LNCaP clone FGC (cell line): Measurements from ENCODE around the gene RAMACL.

Experiments
- DNase-seq: peaks from one replicate; pipeline ENCODE4 v3.0.0-alpha.2; 2011; ENCODE audit warnings: low read depth
- H3K4me3 ChIP-seq: 2 replicates; pipeline ENCODE4 v1.5.1; 2011; ENCODE audit warnings: mild to moderate bottlenecking, low read depth, low read length, control low read depth
- CTCF ChIP-seq: IDR thresholded peaks from 2 replicates; pipeline ENCODE4 v1.5.1; 2012; ENCODE audit warnings: mild to moderate bottlenecking; ENCODE audit not compliant: control insufficient read depth, insufficient read depth; ENCODE audit errors: extremely low read depth

The RAMACL gene

GRCh38 chr6:166595949-166596348 is 9.5 kb upstream of the RAMACL start:
- H3K4me3 ChIP-seq = no peak overlapping the region
- no peak for DNase-seq
- TF ChIP-seq CTCF = no peak

GRCh38 chr6:166595061-166595780 is 8.7 kb upstream of the RAMACL start:
- DNase-seq = no peak
- H3K4me3 ChIP-seq = no peak overlapping the region
- no peak for TF ChIP-seq CTCF

DNA sequence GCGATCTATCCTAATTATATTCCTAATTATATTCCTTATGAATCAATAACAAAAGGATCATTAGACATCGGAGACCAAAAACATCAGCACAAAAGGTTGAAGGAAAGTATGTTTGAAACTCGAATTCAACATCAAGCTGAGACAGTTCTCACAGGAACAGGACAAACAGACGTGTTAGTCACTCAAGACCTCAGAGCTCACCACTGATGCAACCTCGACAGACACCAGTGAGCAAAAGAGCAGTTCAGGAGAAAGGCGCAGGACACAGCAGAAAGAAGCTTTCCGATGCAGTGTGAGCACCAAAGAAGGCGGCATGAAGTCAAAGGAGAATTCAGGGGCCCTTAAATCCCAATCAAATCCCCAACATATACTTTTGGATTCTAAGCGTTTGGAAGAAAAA is 6.3 kb upstream of the RAMACL start:
- DNase-seq = no peak
- TF ChIP-seq CTCF = no peak
- H3K4me3 ChIP-seq = no peak overlapping the region

DNA sequence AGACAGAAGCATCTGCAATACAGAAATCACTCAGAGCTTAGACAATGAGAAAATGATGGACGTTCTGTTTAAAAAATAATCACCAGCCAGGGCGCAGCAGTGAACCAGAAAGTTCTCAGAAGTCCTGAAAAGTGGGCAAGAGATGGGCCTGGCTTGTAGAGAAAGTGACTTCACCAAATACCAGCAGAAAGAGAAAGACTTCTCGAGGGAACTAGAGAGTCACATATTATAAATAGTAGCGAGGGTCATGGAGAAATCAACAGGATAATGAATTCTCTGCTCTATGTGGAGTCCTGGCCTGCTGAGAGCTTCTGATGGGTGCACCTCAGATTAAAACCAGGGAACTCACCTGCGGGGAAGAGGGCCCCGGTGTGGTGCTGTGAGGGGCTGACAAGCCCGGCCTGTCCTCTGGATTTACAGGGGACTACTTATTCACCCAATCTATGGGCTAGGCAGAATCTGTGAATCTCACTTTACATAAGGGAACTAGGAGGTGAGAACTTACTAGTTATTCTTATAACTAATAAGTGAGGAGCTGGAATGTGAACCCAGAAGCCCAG is 5.6 kb upstream of the RAMACL start:
- no peak for TF ChIP-seq CTCF
- no peak for DNase-seq
- H3K4me3 ChIP-seq = no peak overlapping the region

DNA sequence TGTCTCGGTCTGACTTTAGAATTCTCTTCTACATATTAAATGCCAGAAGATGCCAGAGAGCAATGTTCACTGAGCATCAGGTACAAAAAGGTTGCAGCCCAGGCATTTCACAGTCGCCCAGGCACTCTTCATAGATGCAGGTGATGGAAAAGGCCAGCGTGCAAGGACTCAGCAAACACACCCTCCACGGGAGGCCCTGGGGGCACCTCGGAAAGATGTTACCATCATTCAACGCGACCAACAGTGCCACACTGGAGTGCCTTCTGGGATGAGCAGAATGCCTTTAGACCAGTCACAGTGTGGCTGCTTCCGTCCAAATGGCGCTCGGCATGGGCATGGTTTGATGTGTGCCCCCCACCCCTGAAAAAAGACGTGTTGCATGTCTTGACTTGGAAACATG is 4.5 kb upstream of the RAMACL start:
- no peak overlapping the region for H3K4me3 ChIP-seq
- no peak for TF ChIP-seq CTCF
- DNase-seq = no peak

DNA sequence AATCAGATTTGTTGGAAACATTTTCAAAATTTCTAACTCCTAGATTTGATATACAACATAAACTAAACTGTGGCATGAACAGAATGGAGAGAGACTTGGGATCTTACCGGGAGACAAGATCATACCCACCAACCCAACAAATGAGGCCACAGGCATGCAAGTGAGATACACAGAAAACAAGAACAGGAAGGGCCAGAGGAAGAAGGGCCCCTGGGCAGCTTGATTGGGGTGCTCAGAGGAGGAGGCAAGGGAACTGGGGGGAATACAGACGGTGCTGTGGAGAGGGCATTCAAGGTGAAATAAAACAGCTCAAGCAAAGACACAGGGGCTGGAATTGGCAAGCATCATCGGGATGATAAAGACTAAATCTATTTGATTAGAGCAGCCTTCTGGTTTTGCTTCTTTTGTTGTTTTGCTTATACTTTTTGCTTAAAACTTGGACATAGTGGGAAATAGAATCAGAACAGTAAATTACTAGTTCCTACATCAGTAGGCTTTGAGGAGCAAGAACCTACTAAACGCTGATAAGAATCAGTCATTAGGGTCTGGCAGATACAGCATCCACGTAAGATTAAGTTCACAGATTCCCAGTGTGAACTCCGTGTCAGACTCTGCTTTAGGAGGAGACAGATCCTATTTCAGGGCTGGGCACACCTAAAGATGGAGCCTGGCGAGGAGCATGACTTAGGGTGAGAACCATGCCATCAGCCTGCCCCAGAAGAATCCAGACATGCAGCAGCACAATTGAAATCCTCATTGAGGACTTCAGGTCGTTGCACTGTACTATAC is 3.5 kb upstream of the RAMACL start:
- TF ChIP-seq CTCF = no peak
- no peak for DNase-seq

GRCh38 chr6:166589337-166589731 is 2.9 kb upstream of the RAMACL start:
- no peak for DNase-seq
- no peak overlapping the region for H3K4me3 ChIP-seq

More for the DNA sequence above, 3.5 kb upstream of the RAMACL start:
- H3K4me3 ChIP-seq = no peak overlapping the region

More at GRCh38 chr6:166589337-166589731, 2.9 kb upstream of the RAMACL start:
- no peak for TF ChIP-seq CTCF
